Measurements from ENCODE around the gene LCT. TPM values are rescaled to one million over a fixed set of nuclear protein-coding genes. Genes with fewer than 3 reads are reported as not detected.

The LCT gene
- total and polyA plus RNA-seq, 2 of the 4 experiments (the other 2 are of a cell fraction): under 0.01 TPM; not detected in 1

GRCh38 chr2:135849087-135849486 is 12.1 kb upstream of the LCT start:
- Histone ChIP-seq H3K9ac (ENCODE audit: low read depth, low read length) (no peak overlapping the region), H2BK20ac (ENCODE audit: low read depth, low read length) (no peak overlapping the region), H2AK9ac (replicated peaks; ENCODE audit: low read depth, low read length, poor library complexity) (no peak overlapping the region), H3K36me3 (ENCODE audit: control insufficient read depth, insufficient read depth, low read length) (peaks cover 8% of the 10 kb centered on the region), H3K18ac (ENCODE audit: low read depth, low read length) (no peak overlapping the region), H3K23ac (ENCODE audit: low read depth, low read length) (no peak overlapping the region), H4K5ac (ENCODE audit: low read depth, low read length) (no peak overlapping the region), H2BK120ac (ENCODE audit: low read depth, low read length) (no peak overlapping the region), H2AFZ (replicated peaks; ENCODE audit: low read length, poor library complexity) (no peak overlapping the region), H3K56ac (ENCODE audit: extremely low read depth, insufficient read depth, low read length) (no peak overlapping the region), H3K27ac (ENCODE audit: insufficient read depth, low read length) (no peak overlapping the region), H3K27me3 (ENCODE audit: control insufficient read depth, insufficient read depth, low read length) (no peaks in the 10 kb centered on the region), H3K4me3 (ENCODE audit: insufficient read depth, low read depth, low read length) (no peak overlapping the region), H4K20me1 (ENCODE audit: insufficient read depth, low read length) (no peaks in the 10 kb centered on the region), H4K8ac (ENCODE audit: low read depth in 2 of 2, low read length in 2 of 2) (no peak overlapping the region), H2BK15ac (ENCODE audit: low read depth, low read length) (no peak overlapping the region), H3K4me1 (ENCODE audit: control insufficient read depth, insufficient read depth, low read length) (no peaks in the 10 kb centered on the region; the same call in 1 of the 2 replicates), H3K4me2 (ENCODE audit: low read depth, low read length) (no peak overlapping the region), H3K79me1 (ENCODE audit: low read depth in 1 of 2, low read length in 2 of 2) (no peaks in the 10 kb centered on the region), H2BK5ac (ENCODE audit: low read depth, low read length, poor library complexity, severe bottlenecking) (no peak overlapping the region), H4K91ac (ENCODE audit: insufficient read depth, low read depth, low read length) (no peak overlapping the region), H3K9me1 (ENCODE audit: insufficient read depth, low read length) (no peaks in the 10 kb centered on the region), H3K4ac (ENCODE audit: low read depth, low read length) (no peak overlapping the region), H2AK5ac (ENCODE audit: low read depth, low read length) (no peak overlapping the region), H3K14ac (replicated peaks; ENCODE audit: low read depth, low read length) (no peak overlapping the region), H3K9me3 (ENCODE audit: control insufficient read depth, insufficient read depth, low read length) (no peaks in the 10 kb centered on the region)
- DNase-seq: no peak
- POLR2A ChIA-PET (ENCODE audit: unreplicated experiment): no interaction called here
- WGBS, 2 experiments (ENCODE audit: extremely low coverage in 2 of 2, insufficient read length in 1 of 2): no CpG with 5 or more reads among the region's 3 CpGs
- dilution Hi-C loops (cut with HindIII; ENCODE audit: low sequenced_read_pairs, unreplicated experiment): no loop called here
- BruUV-seq (replicated peaks): no TSS peak
- no peak for TF ChIP-seq BHLHE40 (IDR thresholded peaks at IDR 0.05; ENCODE audit: low read depth, low read length)
- TF ChIP-seq CEBPB (IDR thresholded peaks at IDR 0.05; ENCODE audit: low read depth, low read length): no peak
- TF ChIP-seq MAZ (IDR thresholded peaks at IDR 0.05; ENCODE audit: borderline replicate concordance, low read depth, low read length): no peak
- TF ChIP-seq CTCF (conservative IDR thresholded peaks at IDR 0.05; ENCODE audit: low read depth, low read length): no peak
- no peak for TF ChIP-seq CHD1 (IDR thresholded peaks at IDR 0.05; ENCODE audit: low read depth, low read length)
- no peak for TF ChIP-seq RFX5 (IDR thresholded peaks at IDR 0.05; ENCODE audit: low read depth, low read length)
- TF ChIP-seq ELK1 (IDR thresholded peaks at IDR 0.05; ENCODE audit: borderline replicate concordance, low read depth, low read length): no peak
- no peak for TF ChIP-seq SMC3 (IDR thresholded peaks at IDR 0.05; ENCODE audit: low read depth, low read length)
- TF ChIP-seq MAFK (IDR thresholded peaks at IDR 0.05; ENCODE audit: low read depth, low read length): no peak
- TF ChIP-seq RAD21 (IDR thresholded peaks at IDR 0.05; ENCODE audit: low read length): no peak
- CTCF ChIA-PET: no interaction called here
- no peak for ATAC-seq (ENCODE audit: low read depth)
- in situ Hi-C loops (cut with MboI; ENCODE audit: low sequenced_read_pairs): no loop called here
- intact Hi-C loops (cut with micrococcal nuclease): no loop called here

Data from IMR-90 (cell line).